ENCODE measurements around the gene UBASH3A. TPM values are rescaled to one million over a fixed set of nuclear protein-coding genes. Genes with fewer than 3 reads are reported as not detected.

The UBASH3A gene
- total and polyA plus RNA-seq, 9 donors, result 0.15 to 0.85 (median 0.24) TPM; not detected in 2

DNA sequence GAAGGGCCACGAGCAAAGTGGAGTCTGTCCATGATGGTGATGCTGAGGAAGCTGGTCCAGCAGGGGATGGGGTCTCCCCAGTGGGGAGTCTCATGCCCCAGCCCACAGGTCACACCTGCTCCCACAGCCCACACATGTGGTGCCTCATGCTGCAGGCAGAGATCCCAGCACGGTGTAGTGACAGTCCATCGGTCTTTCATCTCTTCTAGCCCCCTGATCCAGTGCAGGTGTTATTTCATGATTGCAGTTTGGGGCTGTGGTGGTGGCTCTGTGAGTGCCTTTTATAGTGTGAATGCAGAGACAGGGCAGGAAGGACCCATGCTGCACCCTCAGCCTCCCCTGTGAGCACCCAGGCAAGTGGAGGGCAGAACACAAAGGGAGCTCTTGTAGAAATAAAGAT, 45.0 kb downstream of the UBASH3A start:
- no peak overlapping the region for H3K27ac ChIP-seq
- TF ChIP-seq POLR2A (IDR thresholded peaks at IDR 0.05), result no peak
- no peak for TF ChIP-seq CTCF (IDR thresholded peaks at IDR 0.05)
- no peak for TF ChIP-seq EP300 (IDR thresholded peaks at IDR 0.05)
- H3K27me3 ChIP-seq, result no peaks in the 10 kb centered on the region
- 48 to 63% (median 62%) methylated on average over 3 of the region's 3 CpGs for WGBS, 3 donors
- no peak for DNase-seq
- H3K4me1 ChIP-seq (ENCODE audit: insufficient read depth), result no peaks in the 10 kb centered on the region
- intact Hi-C loops (cut with DNase I), result no loop called here
- no peaks in the 10 kb centered on the region for H3K9me3 ChIP-seq
- no peak overlapping the region for H3K4me3 ChIP-seq
- H3K36me3 ChIP-seq, result no peaks in the 10 kb centered on the region

DNA sequence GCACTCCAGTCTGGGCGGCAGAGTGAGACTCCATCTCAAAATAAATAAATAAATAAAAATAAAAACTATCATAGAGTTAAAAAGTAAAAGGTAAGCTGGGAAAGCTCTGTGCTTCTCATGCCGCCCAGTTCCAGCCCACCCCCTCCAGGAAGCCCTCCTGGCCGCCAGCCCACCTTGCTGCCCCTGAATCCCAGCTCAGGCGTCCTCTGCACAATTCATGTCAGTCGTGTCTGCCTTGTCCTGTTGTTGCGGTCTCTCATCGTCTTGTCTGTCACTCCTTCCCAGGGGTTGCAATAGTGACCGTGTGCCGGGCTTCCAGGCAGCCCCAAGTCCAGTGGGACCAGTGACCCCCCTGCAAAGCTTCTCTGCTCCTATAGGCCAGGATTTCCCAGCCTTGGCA, 48.2 kb downstream of the UBASH3A start:
- 91 to 94% (median 93%) methylated on average over 9 of the region's 9 CpGs for WGBS, 3 donors
- Histone ChIP-seq H3K36me3 (no peaks in the 10 kb centered on the region), H3K9me3 (no peaks in the 10 kb centered on the region), H3K27ac (no peak overlapping the region), H3K27me3 (no peaks in the 10 kb centered on the region), H3K4me1 (ENCODE audit: insufficient read depth) (no peaks in the 10 kb centered on the region), H3K4me3 (no peak overlapping the region)
- TF ChIP-seq CTCF (IDR thresholded peaks at IDR 0.05) (no peak), EP300 (IDR thresholded peaks at IDR 0.05) (no peak), POLR2A (IDR thresholded peaks at IDR 0.05) (no peak)
- DNase-seq, result no peak
- intact Hi-C loops (cut with DNase I), result no loop called here

DNA sequence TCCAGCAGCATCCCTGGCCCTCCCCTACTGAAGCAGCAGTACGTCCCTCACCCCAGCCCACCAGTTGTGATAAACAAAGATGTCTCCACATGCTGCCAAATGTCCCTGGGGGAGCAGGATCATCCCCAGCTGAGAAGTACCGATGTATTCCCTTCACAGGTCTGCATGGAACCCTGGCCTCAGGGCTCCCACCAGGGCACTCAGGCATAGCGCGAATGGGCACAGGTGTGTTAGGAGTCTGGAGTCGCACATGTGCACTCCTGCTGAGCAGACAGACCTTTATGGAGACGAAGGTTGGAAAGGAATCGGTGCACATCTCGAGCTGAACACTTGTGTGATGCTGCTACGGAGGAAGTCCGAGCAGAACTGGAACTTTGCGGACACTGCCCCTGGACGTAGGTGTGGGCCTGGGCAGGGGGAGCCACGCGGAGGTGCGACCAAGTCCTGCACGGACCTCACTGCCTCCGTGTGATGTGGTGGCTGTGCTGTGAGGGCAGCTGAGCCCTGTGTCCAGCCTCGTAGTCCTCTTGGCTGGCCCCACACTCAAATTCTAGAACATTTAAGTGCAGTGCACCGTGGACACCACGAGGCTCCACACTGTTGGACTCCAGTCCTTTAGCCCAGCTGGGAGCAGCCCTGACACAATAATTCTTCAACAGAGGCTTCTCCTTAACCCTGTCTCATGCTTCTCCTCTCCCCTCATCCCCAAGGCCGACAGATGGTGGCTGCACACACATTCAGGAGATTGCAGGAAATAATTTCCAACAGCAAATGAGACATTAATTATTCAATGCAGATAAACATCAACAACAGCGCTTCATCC, 48.9 kb downstream of the UBASH3A start:
- WGBS, 3 donors, result 72 to 76% (median 72%) methylated on average over 22 of the region's 22 CpGs
- Histone ChIP-seq H3K4me3 (no peak overlapping the region), H3K27ac (no peak overlapping the region), H3K9me3 (no peaks in the 10 kb centered on the region), H3K4me1 (ENCODE audit: insufficient read depth) (no peaks in the 10 kb centered on the region), H3K27me3 (no peaks in the 10 kb centered on the region), H3K36me3 (no peaks in the 10 kb centered on the region)
- intact Hi-C loops (cut with DNase I), result no loop called here
- no peak for TF ChIP-seq EP300 (IDR thresholded peaks at IDR 0.05)
- TF ChIP-seq CTCF (IDR thresholded peaks at IDR 0.05), result no peak
- TF ChIP-seq POLR2A (IDR thresholded peaks at IDR 0.05), result no peak
- DNase-seq, result no peak

- H3K9me3 ChIP-seq, result no peaks in the 10 kb centered on the region
- DNase-seq, result no peak
- no peaks in the 10 kb centered on the region for H3K4me1 ChIP-seq (ENCODE audit: insufficient read depth)
- no peak overlapping the region for H3K4me3 ChIP-seq
- TF ChIP-seq EP300 (IDR thresholded peaks at IDR 0.05) (no peak), CTCF (IDR thresholded peaks at IDR 0.05) (no peak), POLR2A (IDR thresholded peaks at IDR 0.05) (no peak)
- H3K27me3 ChIP-seq, result no peaks in the 10 kb centered on the region
- WGBS, 3 donors, result 36 to 46% (median 37%) methylated on average over 18 of the region's 18 CpGs
- intact Hi-C loops (cut with DNase I), result no loop called here
- H3K36me3 ChIP-seq, result no peaks in the 10 kb centered on the region
- H3K27ac ChIP-seq, result no peak overlapping the region
Measured at GRCh38 chr21:42453224-42453985, 49.7 kb downstream of the UBASH3A start.
